ENCODE measurements around the gene PRAMEF25.
"Not testable (repeated sequence)": the region's sequence is repeated elsewhere in the genome, so short reads cannot be mapped to it uniquely, and the experiment has no call there.

PRAMEF25 gene

DNA sequence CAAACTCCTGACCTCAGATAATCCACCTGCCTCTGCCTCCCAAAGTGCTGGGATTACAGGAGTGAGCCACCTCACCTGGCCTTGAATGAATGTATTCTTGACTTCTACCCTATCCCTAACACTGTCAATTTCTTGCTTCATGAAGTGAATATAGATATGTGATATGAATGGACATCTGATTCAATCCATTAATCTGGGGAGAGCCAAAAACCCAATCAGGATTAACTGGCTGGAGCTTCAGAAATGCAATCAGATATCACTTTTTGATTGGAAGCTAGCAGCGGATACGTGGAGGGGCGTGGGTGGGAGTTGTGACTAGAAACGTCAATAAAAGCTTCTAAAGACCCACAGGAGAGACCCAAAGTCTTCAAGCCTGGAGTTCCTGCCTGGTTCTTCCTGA lies at the start of gene PRAMEF25:
PRAMEF25 (plus strand) TSS at position 301 of the 400 bp plus-strand sequence. CDS start 2,920 bp downstream, outside the sequence.
- not testable (repeated sequence) for DNase-seq

DNA sequence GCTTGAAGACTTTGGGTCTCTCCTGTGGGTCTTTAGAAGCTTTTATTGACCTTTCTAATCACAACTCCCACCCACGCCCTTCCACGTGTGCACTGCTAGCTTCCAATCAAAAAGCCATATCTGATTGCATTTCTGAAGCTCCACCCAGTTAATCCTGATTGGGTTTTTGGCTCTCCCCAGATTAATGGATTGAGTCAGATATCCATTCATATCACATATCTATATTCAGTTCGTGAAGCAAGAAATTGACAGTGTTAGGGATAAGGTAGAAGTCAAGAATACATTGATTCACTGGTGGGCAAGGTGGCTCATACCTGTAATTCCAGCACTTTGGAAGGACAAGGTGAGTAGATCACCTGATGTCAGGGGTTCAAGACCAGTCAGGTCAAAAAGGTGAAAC lies 14.1 kb upstream of the PRAMEF25 start, which contains the start of gene PRAMEF27:
PRAMEF27 (minus strand) TSS at position 101 of the 400 bp plus-strand sequence. CDS start 2,916 bp downstream, outside the sequence.
- not testable (repeated sequence) for DNase-seq

DNA sequence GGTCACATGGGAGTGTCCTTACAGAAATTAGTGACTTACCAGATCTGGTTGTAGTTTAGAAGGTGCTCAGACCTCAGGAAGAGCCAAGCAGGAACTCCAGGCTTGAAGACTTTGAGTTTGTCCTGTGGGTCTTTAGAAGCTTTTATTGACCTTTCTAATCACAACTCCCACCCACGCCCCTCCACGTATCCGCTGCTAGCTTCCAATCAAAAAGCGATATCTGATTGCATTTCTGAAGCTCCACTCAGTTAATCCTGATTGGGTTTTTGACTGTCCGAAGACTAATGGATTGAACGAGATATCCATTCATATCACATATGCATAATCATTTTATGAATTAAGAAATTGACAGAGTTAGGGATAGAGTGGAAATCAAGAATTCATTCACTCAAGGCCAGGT lies 46.2 kb downstream of the PRAMEF25 start, which contains the start of gene HNRNPCL2:
HNRNPCL2 (minus strand) TSS at position 101 of the 400 bp plus-strand sequence. CDS start 454 bp downstream, outside the sequence.
- not testable (repeated sequence) for DNase-seq
